CD4-positive, CD25-positive, alpha-beta regulatory T cell (primary cell): ENCODE measurements around the gene CANX. TPM values are rescaled to one million over a fixed set of nuclear protein-coding genes. Genes with fewer than 3 reads are reported as not detected.

Experiments
- ATAC-seq, 2 donors: fragments of 150-1000 bp; cut with Tn5 transposase; one replicate each; pipeline ENCODE4 v1.10.0; 2021; ENCODE audit warnings: low read depth in 2 of 2, moderate number of reproducible peaks in 2 of 2, moderate library complexity in 1 of 2
- DNase-seq, 3 donors: peaks; one replicate each; pipeline versions ENCODE4 v3.0.0 to v3.0.0-alpha.2; 2012 to 2022; ENCODE audit warnings: mixed read lengths in 1 of 3
- H3K27ac ChIP-seq: one replicate; pipeline ENCODE4 v1.7.0; 2013; ENCODE audit warnings: mild to moderate bottlenecking, low read length; ENCODE audit not compliant: insufficient read depth, poor library complexity, severe bottlenecking
- H3K27me3 ChIP-seq: one replicate; pipeline ENCODE4 v1.7.0; 2013; ENCODE audit warnings: low read length; ENCODE audit not compliant: control insufficient read depth, insufficient read depth
- H3K36me3 ChIP-seq: one replicate; pipeline ENCODE4 v1.7.0; 2013; ENCODE audit warnings: mild to moderate bottlenecking, low read length, moderate library complexity; ENCODE audit not compliant: control insufficient read depth, insufficient read depth
- H3K4me1 ChIP-seq: 2 replicates; pipeline ENCODE4 v1.7.0; 2013; ENCODE audit warnings: mild to moderate bottlenecking, low read length; ENCODE audit not compliant: insufficient read depth, control insufficient read depth, poor library complexity, severe bottlenecking
- H3K4me3 ChIP-seq: one replicate; pipeline ENCODE4 v1.7.0; 2013; ENCODE audit warnings: low read depth, mild to moderate bottlenecking, low read length, moderate library complexity
- H3K9me3 ChIP-seq, 2 experiments: 1 replicate in 1 of 2; 2 replicates in 1 of 2; pipeline ENCODE4 v1.7.0; 2013; ENCODE audit warnings: low read length in 2 of 2, mild to moderate bottlenecking in 1 of 2, moderate library complexity in 1 of 2; ENCODE audit not compliant: control insufficient read depth in 2 of 2
- H3K27ac Mint-ChIP-seq, 3 donors: one replicate each; pipeline ENCODE4 v1.8.0; 2020 to 2022; ENCODE audit warnings: mild to moderate bottlenecking in 3 of 3, mixed read lengths in 3 of 3, moderate library complexity in 2 of 3
- H3K27me3 Mint-ChIP-seq: one replicate; pipeline ENCODE4 v1.8.0; 2022; ENCODE audit warnings: mild to moderate bottlenecking, mixed read lengths
- H3K36me3 Mint-ChIP-seq: one replicate; pipeline ENCODE4 v1.8.0; 2020; ENCODE audit warnings: mixed read lengths
- H3K4me1 Mint-ChIP-seq, 4 donors: one replicate each; pipeline ENCODE4 v1.8.0; 2020 to 2022; ENCODE audit warnings: mixed read lengths in 4 of 4, mild to moderate bottlenecking in 1 of 4
- H3K4me3 Mint-ChIP-seq, 4 donors: one replicate each; pipeline ENCODE4 v1.8.0; 2020 to 2022; ENCODE audit warnings: mild to moderate bottlenecking in 4 of 4, mixed read lengths in 4 of 4, moderate library complexity in 3 of 4
- H3K9me3 Mint-ChIP-seq, 7 donors: one replicate each; pipeline ENCODE4 v1.8.0; 2020 to 2022; ENCODE audit warnings: mixed read lengths in 7 of 7, mild to moderate bottlenecking in 3 of 7, moderate library complexity in 2 of 7
- polyA plus RNA-seq, 4 donors: library from polyadenylated mRNA; unstranded; fragments of 300-500 nt; fragmentation: Illumina TruSeq; gene quantifications; one replicate each; pipeline ENCODE4 v1.2.3, GENCODE V29; 2021
- total RNA-seq: library from RNA; stranded (reverse); gene quantifications from one replicate; pipeline ENCODE4 v1.2.3, GENCODE V29; 2022

CANX gene
- total and polyA plus RNA-seq, 5 donors from 2014 or later: 180 to 205 (median 196) TPM

DNA sequence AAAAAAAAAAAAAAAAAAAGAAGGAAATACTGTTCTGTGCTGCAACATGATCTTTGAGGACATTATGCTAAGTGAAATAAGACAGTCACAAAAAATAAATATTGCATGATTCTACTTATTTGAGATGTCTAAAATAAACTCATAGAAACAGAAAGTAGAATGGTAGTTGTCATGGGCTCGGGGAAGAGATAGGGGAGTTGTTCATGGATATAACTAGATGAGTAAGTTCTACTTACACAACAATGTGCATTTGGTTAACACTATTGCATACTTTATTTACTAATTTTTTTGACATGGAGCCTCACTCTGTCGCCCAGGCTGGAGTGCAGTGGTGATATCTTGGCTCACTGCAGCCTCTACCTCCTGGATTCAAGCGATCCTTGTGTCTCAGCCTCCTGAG, 49.0 kb downstream of the CANX start:
- ATAC-seq (no peak), DNase-seq (no peak)
- peak overlapping the region in 1 of 3 donors; percentile 52 for H3K27ac Mint-ChIP-seq
- peaks cover 6% of the 10 kb centered on the region for H3K36me3 ChIP-seq
- no peak overlapping the region for H3K27ac ChIP-seq
- no peak overlapping the region for H3K4me3 Mint-ChIP-seq
- peaks cover 13 to 41% (median 26%) of the 10 kb centered on the region in 4 donors for H3K4me1 Mint-ChIP-seq
- no peaks in the 10 kb centered on the region for H3K4me1 ChIP-seq
- H3K36me3 Mint-ChIP-seq: peaks cover 13% of the 10 kb centered on the region
- H3K4me3 ChIP-seq: no peak overlapping the region
- no peaks in the 10 kb centered on the region for H3K27me3 ChIP-seq
- no peaks in the 10 kb centered on the region for H3K9me3 Mint-ChIP-seq
- no peaks in the 10 kb centered on the region for H3K27me3 Mint-ChIP-seq
- H3K9me3 ChIP-seq: no peaks in the 10 kb centered on the region

- Mint-ChIP-seq H3K4me3 (no peak overlapping the region), H3K27me3 (no peaks in the 10 kb centered on the region), H3K4me1 (peaks cover 20 to 56% (median 44%) of the 10 kb centered on the region in 4 donors), H3K36me3 (peaks cover 18% of the 10 kb centered on the region), H3K27ac (peak overlapping the region in 1 of 3 donors; percentile 38), H3K9me3 (no peaks in the 10 kb centered on the region)
- peaks cover 15% of the 10 kb centered on the region for H3K4me1 ChIP-seq
- no peak overlapping the region for H3K27ac ChIP-seq
- ATAC-seq (no peak), DNase-seq (no peak)
- H3K36me3 ChIP-seq: peaks cover 6% of the 10 kb centered on the region
- no peaks in the 10 kb centered on the region for H3K27me3 ChIP-seq
- H3K4me3 ChIP-seq: no peak overlapping the region
- H3K9me3 ChIP-seq: no peaks in the 10 kb centered on the region
Observed at GRCh38 chr5:179749857-179750508, 51.2 kb downstream of the CANX start.

DNA sequence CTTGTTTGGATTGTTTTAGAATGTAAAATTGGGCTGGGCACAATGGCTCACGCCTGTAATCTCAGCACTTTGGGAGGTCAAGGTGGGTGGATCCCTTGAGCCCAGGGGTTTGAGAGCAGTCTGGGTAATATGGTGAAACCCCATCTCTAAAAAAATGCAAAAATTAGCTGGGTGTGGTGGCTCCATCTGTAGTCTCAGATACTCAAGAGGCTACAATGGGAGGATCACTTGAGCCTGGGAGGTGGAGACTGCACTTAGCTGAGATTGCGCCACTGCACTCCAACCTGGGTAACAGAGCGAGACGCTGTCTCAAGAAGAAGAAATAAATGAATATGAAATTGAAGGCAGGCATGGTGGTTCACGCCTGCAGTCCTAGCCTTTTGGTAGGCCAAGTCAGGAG, 55.2 kb downstream of the CANX start:
- Histone ChIP-seq H3K36me3 (peaks cover 9% of the 10 kb centered on the region), H3K4me1 (peaks cover 32% of the 10 kb centered on the region), H3K9me3 (no peaks in the 10 kb centered on the region), H3K27ac (no peak overlapping the region), H3K27me3 (no peaks in the 10 kb centered on the region), H3K4me3 (peak overlapping the region; percentile 54)
- DNase-seq (no peak), ATAC-seq (no peak)
- Mint-ChIP-seq H3K27ac (peak overlapping the region; percentile 29 to 74 (median 71)), H3K36me3 (peaks cover 10% of the 10 kb centered on the region), H3K9me3 (no peaks in the 10 kb centered on the region), H3K4me1 (peaks cover 18 to 61% (median 49%) of the 10 kb centered on the region in 4 donors), H3K27me3 (no peaks in the 10 kb centered on the region), H3K4me3 (peak overlapping the region in 3 of 4 donors; percentile 6 to 50 (median 44))

DNA sequence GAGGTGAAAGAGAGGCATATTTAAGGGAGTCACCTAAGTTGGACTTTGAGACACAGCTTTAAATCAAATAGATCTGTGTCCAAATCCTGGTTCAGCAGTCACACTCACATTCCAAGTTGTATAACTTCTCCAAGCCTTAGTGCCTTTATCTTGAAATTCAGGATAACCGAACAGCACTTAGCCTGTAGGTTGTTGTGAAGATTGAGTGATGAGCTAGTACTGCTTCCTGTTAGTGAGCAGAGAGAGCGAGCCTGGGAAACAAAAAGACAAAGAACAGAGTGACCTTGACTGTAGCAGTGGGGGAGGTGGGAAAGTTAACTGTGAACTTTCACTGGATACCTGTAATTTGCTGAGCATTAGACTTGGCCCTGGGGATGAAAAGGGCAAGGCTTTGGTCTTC, 56.3 kb downstream of the CANX start:
- Mint-ChIP-seq H3K4me3 (peak overlapping the region; percentile 6 to 58 (median 34)), H3K9me3 (no peaks in the 10 kb centered on the region), H3K4me1 (peaks cover 19 to 62% (median 53%) of the 10 kb centered on the region in 4 donors), H3K27ac (peak overlapping the region; percentile 29 to 97 (median 71)), H3K27me3 (no peaks in the 10 kb centered on the region), H3K36me3 (peaks cover 7% of the 10 kb centered on the region)
- no peaks in the 10 kb centered on the region for H3K9me3 ChIP-seq
- peak; percentile 57 to 66 for ATAC-seq
- H3K4me3 ChIP-seq: peak overlapping the region; percentile 54
- H3K27me3 ChIP-seq: no peaks in the 10 kb centered on the region
- H3K4me1 ChIP-seq: peaks cover 43% of the 10 kb centered on the region
- peak overlapping the region; percentile 16 for H3K27ac ChIP-seq
- peaks cover 3% of the 10 kb centered on the region for H3K36me3 ChIP-seq
- peak in 1 of 3 donors; percentile 37 for DNase-seq

GRCh38 chr5:179758955-179759354, 60.2 kb downstream of the CANX start:
- Mint-ChIP-seq H3K4me1 (peaks cover 34 to 81% (median 67%) of the 10 kb centered on the region in 4 donors), H3K27ac (peak overlapping the region; percentile 77 to 89 (median 82)), H3K27me3 (no peaks in the 10 kb centered on the region), H3K9me3 (no peaks in the 10 kb centered on the region), H3K4me3 (peak overlapping the region in 3 of 4 donors; percentile 7 to 74 (median 40)), H3K36me3 (no peaks in the 10 kb centered on the region)
- peak overlapping the region; percentile 27 for H3K4me3 ChIP-seq
- ATAC-seq: no peak
- H3K27me3 ChIP-seq: no peaks in the 10 kb centered on the region
- peaks cover 67% of the 10 kb centered on the region for H3K4me1 ChIP-seq
- no peak for DNase-seq
- H3K27ac ChIP-seq: peak overlapping the region; percentile 38
- no peaks in the 10 kb centered on the region for H3K9me3 ChIP-seq
- H3K36me3 ChIP-seq: peaks cover 4% of the 10 kb centered on the region

DNA sequence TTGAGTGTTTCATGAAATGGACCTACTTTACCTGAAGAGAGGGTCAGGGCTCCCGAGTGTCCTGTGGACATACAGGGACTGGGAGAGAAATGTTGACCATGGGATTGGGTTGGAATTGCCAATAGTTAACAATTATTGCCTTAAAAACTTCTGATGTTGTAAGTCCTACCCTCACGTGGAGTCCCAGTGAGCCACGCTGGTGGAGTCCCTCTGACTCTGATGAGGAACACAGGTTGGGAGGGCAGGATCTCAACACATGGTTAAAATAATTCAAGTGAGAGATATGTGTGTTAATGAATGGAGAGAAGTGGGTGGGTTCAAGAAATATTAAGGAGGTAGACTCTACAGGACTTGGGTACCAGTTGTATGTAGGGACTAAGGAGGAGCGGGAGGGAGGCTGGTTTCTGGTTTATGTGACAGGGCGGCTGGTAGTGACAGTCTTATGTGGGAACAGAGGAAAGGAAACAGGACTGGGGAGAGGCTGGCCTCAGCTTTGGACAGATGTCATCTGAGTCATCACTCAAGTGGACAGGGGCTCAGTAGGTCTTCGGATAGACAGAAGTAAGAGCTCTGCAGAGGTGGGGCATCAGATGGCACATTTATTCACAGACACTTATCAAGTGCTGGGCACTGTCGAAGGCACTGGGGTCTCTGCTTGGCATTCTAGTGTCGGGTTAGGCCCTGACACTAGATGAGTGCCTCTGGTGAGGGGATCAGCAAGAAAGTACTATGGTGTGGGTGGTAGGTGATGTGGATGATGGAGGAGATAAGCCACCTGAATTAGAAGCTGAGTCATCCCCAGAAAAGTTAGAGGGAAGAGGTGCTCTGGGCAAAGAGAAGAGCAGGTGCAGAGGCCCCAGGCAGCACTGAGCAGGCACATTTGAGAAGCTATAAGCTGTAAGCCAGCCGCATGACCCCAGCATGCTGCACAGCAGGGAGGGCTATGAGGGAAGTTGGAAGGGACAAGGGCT, 61.1 kb downstream of the CANX start:
- peaks cover 5% of the 10 kb centered on the region for H3K36me3 ChIP-seq
- ATAC-seq (peak; percentile 29 to 57), DNase-seq (peak in 1 of 3 donors; percentile 55)
- peak overlapping the region; percentile 82 to 89 (median 89) for H3K27ac Mint-ChIP-seq
- no peaks in the 10 kb centered on the region for H3K36me3 Mint-ChIP-seq
- H3K4me1 Mint-ChIP-seq: peaks cover 33 to 74% (median 59%) of the 10 kb centered on the region in 4 donors
- peak overlapping the region; percentile 4 to 74 (median 20) for H3K4me3 Mint-ChIP-seq
- no peaks in the 10 kb centered on the region for H3K27me3 ChIP-seq
- H3K9me3 Mint-ChIP-seq: no peaks in the 10 kb centered on the region
- H3K4me3 ChIP-seq: no peak overlapping the region
- peaks cover 58% of the 10 kb centered on the region for H3K4me1 ChIP-seq
- H3K27me3 Mint-ChIP-seq: no peaks in the 10 kb centered on the region
- peak overlapping the region; percentile 38 for H3K27ac ChIP-seq
- H3K9me3 ChIP-seq: no peaks in the 10 kb centered on the region

DNA sequence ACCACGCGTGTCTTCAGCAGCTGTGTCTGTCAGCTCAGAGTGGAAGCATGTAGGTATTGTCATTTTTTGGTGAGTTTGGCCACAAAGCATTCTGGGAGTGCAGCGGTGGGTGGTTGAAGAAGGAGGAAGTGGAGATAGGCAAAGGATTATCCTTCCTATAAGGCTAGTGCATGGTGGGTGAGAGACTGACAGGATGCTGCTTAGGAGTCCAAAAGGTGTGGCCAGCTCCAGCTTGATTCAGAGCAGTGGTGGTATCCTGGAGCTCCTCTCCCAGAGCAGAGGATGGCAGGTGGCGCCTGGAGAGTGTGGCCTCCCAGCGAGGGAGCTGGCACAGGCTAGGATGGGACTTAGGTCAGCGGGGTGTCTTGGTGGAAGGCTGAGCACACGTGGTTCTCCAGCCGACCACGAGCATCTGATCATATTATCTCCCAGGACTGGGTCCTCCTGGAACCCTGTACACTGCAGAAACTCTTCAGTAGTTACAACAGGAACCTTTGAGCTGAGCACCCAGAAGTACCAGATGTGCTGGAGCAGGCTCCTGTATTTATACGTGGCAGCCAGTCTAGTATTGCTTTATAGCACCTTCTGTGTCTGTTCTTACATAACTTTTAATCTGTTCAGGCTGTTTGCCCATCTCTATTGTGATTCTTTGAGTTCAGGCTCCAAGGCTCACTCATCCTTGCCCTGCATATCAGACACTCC, 63.5 kb downstream of the CANX start:
- DNase-seq: peak in 2 of 3 donors; percentile 45 to 67
- H3K36me3 Mint-ChIP-seq: peaks cover 9% of the 10 kb centered on the region
- no peaks in the 10 kb centered on the region for H3K9me3 Mint-ChIP-seq
- peak overlapping the region; percentile 52 to 82 (median 63) for H3K27ac Mint-ChIP-seq
- H3K36me3 ChIP-seq: peaks cover 28% of the 10 kb centered on the region
- no peaks in the 10 kb centered on the region for H3K27me3 ChIP-seq
- H3K4me1 ChIP-seq: peaks cover 52% of the 10 kb centered on the region
- H3K4me3 Mint-ChIP-seq: peak overlapping the region; percentile 4 to 51 (median 36)
- no peaks in the 10 kb centered on the region for H3K9me3 ChIP-seq
- no peaks in the 10 kb centered on the region for H3K27me3 Mint-ChIP-seq
- no peak overlapping the region for H3K4me3 ChIP-seq
- peak; percentile 52 to 72 for ATAC-seq
- peaks cover 30 to 72% (median 52%) of the 10 kb centered on the region in 4 donors for H3K4me1 Mint-ChIP-seq
- peak overlapping the region; percentile 48 for H3K27ac ChIP-seq
